HK-2 (cell line): Measurements from ENCODE around the gene LRRN3.

Source experiments
- DNase-seq: peaks from one replicate; pipeline ENCODE4 v3.0.0-alpha.2; 2018; ENCODE audit not compliant: unreplicated experiment

LRRN3 gene

DNA sequence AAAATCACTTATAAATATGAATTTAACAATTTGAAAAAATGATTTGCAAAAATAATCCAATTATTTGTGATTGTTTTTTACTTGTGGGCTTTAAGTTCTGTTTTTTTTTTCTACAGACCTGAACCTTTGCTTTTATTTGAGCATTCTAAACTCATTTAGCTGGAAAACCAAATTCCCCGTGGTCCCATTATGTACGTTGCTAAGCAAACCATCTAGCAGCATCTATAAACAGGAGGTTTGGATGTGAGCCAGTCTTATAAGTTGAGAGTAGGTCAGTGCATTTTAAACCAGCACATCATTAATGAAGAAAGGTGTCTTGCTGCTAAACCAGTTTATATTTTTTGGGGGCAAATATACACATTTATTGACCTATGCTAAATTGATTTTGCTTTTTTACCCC lies 77.3 kb downstream of the LRRN3 start:
- no peak for DNase-seq

- no peak for DNase-seq
Observed at GRCh38 chr7:111172564-111173257, 81.8 kb downstream of the LRRN3 start.

- no peak for DNase-seq
Observed at GRCh38 chr7:111173528-111173927, 82.6 kb downstream of the LRRN3 start.

- DNase-seq: no peak
Observed at GRCh38 chr7:111173990-111174389, 83.1 kb downstream of the LRRN3 start.

DNA sequence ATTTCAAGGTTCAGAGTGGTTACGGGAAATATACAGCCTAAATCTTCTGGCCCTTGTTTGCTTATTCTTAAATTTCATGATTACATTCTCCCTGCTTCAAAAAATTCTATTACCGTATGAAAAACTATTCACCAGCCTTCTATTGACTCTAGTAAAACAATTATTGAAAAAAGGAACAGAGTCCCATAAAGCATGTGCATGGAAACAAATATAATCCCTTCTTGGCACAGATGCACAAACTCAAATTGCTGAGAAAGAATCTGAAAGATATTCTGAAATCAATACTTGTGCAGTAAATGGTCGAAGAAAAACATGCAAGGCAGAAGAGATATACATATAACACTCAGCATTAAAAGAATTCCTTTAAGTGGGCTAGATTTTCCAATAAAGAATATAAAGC lies 83.6 kb downstream of the LRRN3 start:
- DNase-seq: no peak
